HepG2 (cell line): ENCODE data around the gene TNS1. TPM values are rescaled to one million over a fixed set of nuclear protein-coding genes. Genes with fewer than 3 reads are reported as not detected.
A peak's percentile ranks its signal among the peaks of the same experiment; 100 is the strongest.

Experiments used
- ATAC-seq: fragments of 200-7000 bp; cut with Tn5 transposase; 3 replicates; pipeline ENCODE4 v1.9.1; 2020; ENCODE audit warnings: mild to moderate bottlenecking, moderate library complexity
- BruUV-seq: library from RNA; stranded (reverse); fragments of 400-500 nt; replicated peaks from 2 replicates; lab custom pipeline; 2021; lab: Mats Ljungman, UMichigan
- CTCF ChIA-PET: fragments of 300-600 bp; formaldehyde crosslinking; extraction: SDS; loops from one replicate; lab custom pipeline; 2021; ENCODE audit warnings: low total read pairs, inconsistent platforms, low intra/inter-chr PET ratio; lab: Yijun Ruan, JAX
- POLR2A ChIA-PET: fragments of 350-600 bp; sonication (Branson Sonifier 250); formaldehyde crosslinking; loops from one replicate; lab custom pipeline; 2020; ENCODE audit warnings: antibody characterized with exemption, inconsistent platforms; lab: Yijun Ruan, JAX
- DNase-seq: peaks from one replicate; pipeline ENCODE4 v3.0.0-alpha.2; 2015; ENCODE audit warnings: low spot score
- FAIRE-seq: peaks from 3 replicates; lab custom pipeline; 2011; peaks lifted over from hg19 to GRCh38; lab: Jason Lieb, UNC
- H2AFZ ChIP-seq: one replicate; pipeline ENCODE4 v1.6.1; 2011; ENCODE audit warnings: low read length, inconsistent platforms
- H3K27ac ChIP-seq: fragments of 300-600 bp; 3 replicates; pipeline ENCODE4 v1.8.0; 2011; ENCODE audit warnings: mixed run types, mild to moderate bottlenecking, mixed read lengths, low read length, inconsistent platforms; ENCODE audit not compliant: insufficient read depth; ENCODE audit errors: extremely low read length
- H3K27me3 ChIP-seq, 2 experiments: fragments of 200-600 bp in 1 of 2; 2 replicates in 1 of 2; 3 replicates in 1 of 2; pipeline versions ENCODE4 v1.6.0 to v1.8.0; 2011; ENCODE audit warnings: low read length in 2 of 2, mild to moderate bottlenecking in 2 of 2, moderate library complexity in 2 of 2, inconsistent platforms in 1 of 2; ENCODE audit not compliant: insufficient read depth in 2 of 2, control insufficient read depth in 1 of 2
- H3K36me3 ChIP-seq, 2 experiments: fragments of 200-600 bp in 1 of 2; replicated peaks in 1 of 2; 2 replicates in 1 of 2; 3 replicates in 1 of 2; pipeline versions ENCODE4 v1.5.1 to v1.8.0; 2011; ENCODE audit warnings: low read length in 2 of 2, inconsistent platforms in 1 of 2; ENCODE audit not compliant: insufficient read depth in 2 of 2, control insufficient read depth in 1 of 2
- H3K4me1 ChIP-seq: 2 replicates; pipeline ENCODE4 v1.5.1; 2012; ENCODE audit warnings: low read length, inconsistent platforms; ENCODE audit not compliant: insufficient read depth
- H3K4me2 ChIP-seq: 2 replicates; pipeline ENCODE4 v1.6.0; 2011; ENCODE audit warnings: low read depth, low read length, inconsistent platforms
- H3K4me3 ChIP-seq, 3 experiments: fragments of 200-600 bp in 1 of 3; sonication (generic), shearing (Covaris generic) in 1 of 3; replicated peaks in 1 of 3; 2 replicates each; pipeline ENCODE4 v1.5.1; 2011 to 2016; ENCODE audit warnings: low read length in 3 of 3, inconsistent platforms in 2 of 3, low read depth in 2 of 3, mild to moderate bottlenecking in 2 of 3, control low read depth in 1 of 3, mixed read lengths in 1 of 3; ENCODE audit not compliant: insufficient read depth in 1 of 3
- H3K79me2 ChIP-seq: one replicate; pipeline ENCODE4 v1.6.1; 2011; ENCODE audit warnings: low read length, inconsistent platforms; ENCODE audit not compliant: insufficient read depth
- H3K9ac ChIP-seq: 2 replicates; pipeline ENCODE4 v1.6.0; 2011; ENCODE audit warnings: mild to moderate bottlenecking, low read depth, low read length, inconsistent platforms; ENCODE audit not compliant: insufficient read depth
- H3K9me3 ChIP-seq: 2 replicates; pipeline ENCODE4 v1.5.1; 2012; ENCODE audit warnings: mild to moderate bottlenecking, low read length
- H4K20me1 ChIP-seq: 2 replicates; pipeline ENCODE4 v1.6.0; 2011; ENCODE audit warnings: inconsistent platforms, mild to moderate bottlenecking, low read length, moderate library complexity; ENCODE audit not compliant: insufficient read depth
- ATAD3A ChIP-seq: sonication (generic); formaldehyde crosslinking; IDR thresholded peaks from 2 replicates; pipeline ENCODE4 v1.4.0; 2020; ENCODE audit warnings: missing genetic modification reagents
- CBX5 ChIP-seq: sonication (generic); formaldehyde crosslinking; IDR thresholded peaks from 2 replicates; pipeline ENCODE4 v1.4.0; 2020; ENCODE audit warnings: missing genetic modification reagents, borderline replicate concordance
- DDIT3 ChIP-seq: sonication (generic); formaldehyde crosslinking; IDR thresholded peaks from 2 replicates; pipeline ENCODE4 v1.4.0; 2020; ENCODE audit warnings: mild to moderate bottlenecking, missing genetic modification reagents
- HDAC2 ChIP-seq: sonication (generic); formaldehyde crosslinking; IDR thresholded peaks from 2 replicates; pipeline ENCODE4 v1.4.0; 2020; ENCODE audit warnings: missing genetic modification reagents
- KDM1A ChIP-seq: IDR thresholded peaks from 2 replicates; pipeline ENCODE4 v1.6.1; 2016; ENCODE audit warnings: missing compliant biosample characterization
- NFE2L2 ChIP-seq: fragments of 150-350 bp; IDR thresholded peaks from 2 replicates; pipeline ENCODE4 v1.6.1; 2014; ENCODE audit warnings: low read length
- SIN3B ChIP-seq: fragments of 150-350 bp; IDR thresholded peaks from 2 replicates; pipeline ENCODE4 v1.6.1; 2014; ENCODE audit warnings: low read length
- ZFP36L1 ChIP-seq: sonication (generic); formaldehyde crosslinking; IDR thresholded peaks from 2 replicates; pipeline ENCODE4 v1.8.0; 2022; ENCODE audit warnings: mild to moderate bottlenecking, missing genetic modification reagents, moderate library complexity
- ZNF441 ChIP-seq: sonication (generic); formaldehyde crosslinking; IDR thresholded peaks from 2 replicates; pipeline ENCODE4 v1.7.0; 2021; ENCODE audit warnings: missing genetic modification reagents, borderline replicate concordance
- WGBS: methylation state at CpG from one replicate; pipeline ENCODE4 v1.1.6; 2017; ENCODE audit warnings: low lambda C conversion rate; 5-methylcytosine and 5-hydroxymethylcytosine counted together
- in situ Hi-C: cut with HindIII; loops from 2 replicates; pipeline ENCODE4 v1.10.0; 2017; ENCODE audit warnings: low pct_unique_long_range_greater_than_20kb; ENCODE audit not compliant: extremely low pct_ligation_motif_present
- intact Hi-C: fragments of 100-400 bp; cut with micrococcal nuclease; formaldehyde crosslinking; loops from one replicate; pipeline ENCODE4 v1.10.0; 2022; ENCODE audit not compliant: unreplicated experiment
- polyA plus RNA-seq, 8 experiments: library from polyadenylated mRNA; depleted of rRNA in 3 of 8; stranded (reverse) in 7 of 8; unstranded in 1 of 8; fragments of >200 nt; fragmentation: Illumina TruSeq in 4 of 8; extraction: Trizol in 4 of 8; gene quantifications; 2 replicates each; pipeline versions ENCODE4 v1.2.1 to v1.2.3, GENCODE V29; 2011 to 2016; ENCODE audit warnings: low read depth in 4 of 8, missing spikeins in 1 of 8, mixed read lengths in 1 of 8; ENCODE audit not compliant: insufficient read depth in 1 of 8
- total RNA-seq, 5 experiments: library from RNA; depleted of rRNA; stranded (reverse); fragments of >200 nt; fragmentation: Illumina TruSeq; extraction: Trizol; gene quantifications; 2 replicates each; pipeline ENCODE4 v1.2.3, GENCODE V29; 2016; ENCODE audit warnings: low read depth in 1 of 5

Gene TNS1
- total and polyA plus RNA-seq, 2 of the 13 experiments (the other 11 are each of a cell fraction or from before 2014, with no cell fraction given): 1.9 to 118 TPM

GRCh38 chr2:217939220-217939619 is 63.6 kb downstream of the TNS1 start:
- H3K79me2 ChIP-seq: peaks cover 31% of the 10 kb centered on the region
- no peak for TF ChIP-seq DDIT3 (CRISPR knock-in tag)
- TF ChIP-seq SIN3B: no peak
- no peak for TF ChIP-seq ATAD3A (CRISPR knock-in tag)
- no peak for TF ChIP-seq ZNF441 (CRISPR knock-in tag)
- TF ChIP-seq HDAC2 (CRISPR knock-in tag): no peak
- TF ChIP-seq, all 625 proteins: peak for 0
- in situ Hi-C loops (no loop called here), intact Hi-C loops (no loop called here)
- no TSS peak for BruUV-seq
- peaks cover 64% of the 10 kb centered on the region; the same call in 1 of the 2 replicates for H4K20me1 ChIP-seq
- H3K4me3 ChIP-seq: peak overlapping the region in 1 of 3 experiments; percentile 92; a peak in 1 of 6 replicates
- FAIRE-seq (no peak), ATAC-seq (no peak), DNase-seq (no peak)
- H3K27ac ChIP-seq: no peak overlapping the region
- H3K4me2 ChIP-seq: peak overlapping the region; percentile 36; the same call in 1 of the 2 replicates
- peaks cover 0 to 10% of the 10 kb centered on the region in 2 experiments; a peak in 2 of 5 replicates for H3K27me3 ChIP-seq
- CTCF ChIA-PET: no interaction called here
- H3K9ac ChIP-seq: no peak overlapping the region
- H3K4me1 ChIP-seq: peaks cover 97% of the 10 kb centered on the region
- H3K9me3 ChIP-seq: no peaks in the 10 kb centered on the region
- WGBS: 92% methylated on average over 3 of the region's 3 CpGs
- H3K36me3 ChIP-seq: no peaks in the 10 kb centered on the region; a peak in 1 of 5 replicates
- H2AFZ ChIP-seq: no peak overlapping the region
- POLR2A ChIA-PET: no interaction called here

- WGBS: 67% methylated on average over 6 of the region's 6 CpGs
- DNase-seq (no peak), FAIRE-seq (no peak), ATAC-seq (no peak)
- intact Hi-C loops: no loop called here
- CTCF ChIA-PET: no interaction called here
- POLR2A ChIA-PET: no interaction called here
- in situ Hi-C loops: no loop called here
- no peak overlapping the region for H3K9ac ChIP-seq
- peaks cover 0 to 2% of the 10 kb centered on the region in 2 experiments; a peak in 2 of 5 replicates for H3K27me3 ChIP-seq
- H3K4me1 ChIP-seq: peaks cover 89% of the 10 kb centered on the region
- TF ChIP-seq NFE2L2 (no peak), KDM1A (CRISPR knock-in tag) (no peak), CBX5 (CRISPR knock-in tag) (no peak), ZFP36L1 (CRISPR knock-in tag) (no peak)
- peak overlapping the region; percentile 36; the same call in 1 of the 2 replicates for H3K4me2 ChIP-seq
- peaks cover 76% of the 10 kb centered on the region; the same call in 1 of the 2 replicates for H4K20me1 ChIP-seq
- no peaks in the 10 kb centered on the region for H3K9me3 ChIP-seq
- no peaks in the 10 kb centered on the region; a peak in 1 of 5 replicates for H3K36me3 ChIP-seq
- H3K79me2 ChIP-seq: peaks cover 24% of the 10 kb centered on the region
- H3K4me3 ChIP-seq: no peak overlapping the region; a peak in 1 of 6 replicates
- H3K27ac ChIP-seq: no peak overlapping the region
- H2AFZ ChIP-seq: no peak overlapping the region
- no TSS peak for BruUV-seq
Observed at GRCh38 chr2:217938036-217938435, 64.8 kb downstream of the TNS1 start.
